RCC 7860 (cell line): ENCODE data around the gene FAF1.
"Not testable (repeated sequence)": the region's sequence is repeated elsewhere in the genome, so short reads cannot be mapped to it uniquely, and the experiment has no call there.

Experiments used
- DNase-seq: peaks from one replicate; pipeline ENCODE4 v3.0.0-alpha.2; 2015; ENCODE audit warnings: low spot score
- FAIRE-seq: peaks from 2 replicates; lab custom pipeline; 2012; peaks lifted over from hg19 to GRCh38; lab: Jason Lieb, UNC

The FAF1 gene

DNA sequence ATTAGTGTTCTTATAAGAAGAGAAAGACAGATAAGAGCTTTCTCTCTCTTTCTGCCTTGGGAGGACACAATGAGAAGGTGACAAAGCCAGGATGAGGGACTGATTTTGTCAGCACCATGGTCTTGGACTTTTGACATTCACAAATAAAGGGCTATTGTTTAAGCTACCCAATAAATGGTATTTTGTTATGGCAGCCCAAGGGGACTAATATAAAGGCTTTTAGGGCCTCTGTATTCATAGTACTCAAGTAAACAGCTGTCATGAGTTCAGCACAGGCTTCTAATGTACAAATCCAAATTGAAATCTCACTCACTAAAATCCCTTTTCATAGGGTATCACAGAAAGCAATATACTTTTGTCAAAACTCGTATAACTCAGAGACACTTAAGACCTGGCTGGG is 242.7 kb downstream of the FAF1 start:
- no peak for FAIRE-seq
- DNase-seq: no peak

DNA sequence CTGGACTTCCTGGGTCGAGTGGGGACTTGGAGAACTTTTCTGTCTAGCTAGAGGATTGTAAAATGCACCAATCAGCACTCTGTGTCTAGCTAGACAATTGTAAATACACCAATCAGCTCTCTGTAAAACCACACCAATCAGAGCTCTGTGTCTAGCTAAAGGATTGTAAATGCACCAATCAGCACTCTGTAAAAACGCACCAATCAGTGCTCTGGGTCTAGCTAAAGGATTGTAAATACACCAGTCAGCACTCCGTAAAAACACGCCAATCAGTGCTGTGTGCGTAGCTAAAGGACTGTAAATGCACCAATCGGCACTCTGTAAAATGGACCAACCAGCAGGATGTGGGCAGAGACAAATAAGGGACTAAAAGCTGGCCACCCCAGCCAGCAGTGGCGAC is 243.6 kb downstream of the FAF1 start:
- not testable (repeated sequence) for FAIRE-seq

DNA sequence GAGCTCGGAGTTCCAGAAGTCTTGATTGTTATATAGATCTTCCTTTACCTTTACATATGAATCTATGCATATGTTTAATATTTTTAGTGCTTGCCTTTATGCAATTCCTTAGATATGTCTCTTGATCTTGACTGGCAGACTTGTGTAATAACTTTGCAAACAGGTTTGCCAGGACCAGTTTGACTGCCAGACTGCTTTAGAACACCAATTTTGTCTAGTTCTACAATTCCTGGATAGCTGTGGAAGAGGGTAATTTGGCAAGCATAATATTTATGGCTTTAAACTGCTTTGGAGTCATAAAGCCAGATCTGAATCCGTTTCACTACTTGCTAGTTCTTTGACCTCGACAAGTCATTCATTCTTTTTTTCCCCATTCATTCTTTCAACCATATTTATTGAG is 250.0 kb downstream of the FAF1 start:
- FAIRE-seq: no peak
- DNase-seq: no peak

More for the DNA sequence above, 243.6 kb downstream of the FAF1 start:
- DNase-seq: not testable (repeated sequence)

DNA sequence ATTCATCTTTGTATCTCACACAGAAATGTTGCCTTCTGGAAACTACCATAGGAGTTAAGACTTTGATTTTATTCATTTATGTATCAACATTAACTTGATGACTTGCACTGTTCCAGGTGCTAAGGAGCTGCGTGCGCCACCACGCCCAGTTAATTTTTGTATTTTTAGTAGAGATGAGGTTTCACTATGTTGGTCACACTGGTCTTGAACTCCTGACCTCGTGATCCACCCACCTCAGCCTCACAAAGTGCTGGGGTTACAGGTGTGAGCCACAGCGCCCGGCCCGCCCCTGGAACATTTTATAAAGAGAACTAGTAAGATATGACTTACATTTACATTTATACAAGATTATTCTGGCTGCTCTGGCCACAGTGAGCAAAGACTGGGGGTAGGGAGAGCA is 252.2 kb downstream of the FAF1 start:
- no peak for FAIRE-seq
- no peak for DNase-seq

DNA sequence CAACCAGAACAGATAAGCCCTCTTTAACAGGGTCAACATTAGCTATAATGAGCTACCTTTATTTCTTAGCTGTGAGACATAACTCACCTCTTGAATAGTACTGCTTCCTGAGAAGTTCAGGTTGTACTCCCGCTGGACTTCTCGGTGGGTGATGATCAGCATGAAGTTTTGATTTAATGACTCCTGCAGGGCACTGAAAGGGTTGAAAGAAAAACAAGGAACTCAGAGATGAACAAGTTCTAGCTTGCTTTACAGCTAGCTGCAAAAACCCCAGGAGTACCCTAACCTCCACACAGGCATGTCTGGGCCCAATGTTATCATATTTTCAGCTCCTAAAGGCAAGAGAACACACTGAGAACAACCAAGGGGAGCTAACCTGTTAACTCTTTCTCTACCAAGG is 254.4 kb downstream of the FAF1 start:
- FAIRE-seq (no peak), DNase-seq (no peak)

DNA sequence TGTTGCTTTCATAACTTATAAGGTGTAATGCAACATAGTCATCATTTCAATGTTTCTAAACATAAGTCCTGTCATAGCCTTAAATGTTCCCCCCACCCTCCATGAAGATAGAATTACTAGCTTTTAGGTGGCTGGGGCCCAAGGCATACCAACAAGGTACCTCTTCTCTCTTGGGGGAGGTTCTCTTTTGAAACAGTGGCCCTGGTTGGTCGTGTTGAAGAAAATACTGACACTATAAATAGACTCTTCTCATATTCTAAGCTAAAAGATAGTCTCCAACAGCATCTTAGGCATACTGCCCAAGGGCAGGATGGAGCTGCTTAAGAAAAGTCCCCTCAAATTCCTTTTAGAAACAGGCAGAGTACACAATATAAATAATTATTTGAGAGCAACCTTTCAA is 255.0 kb downstream of the FAF1 start:
- FAIRE-seq: no peak
- no peak for DNase-seq

DNA sequence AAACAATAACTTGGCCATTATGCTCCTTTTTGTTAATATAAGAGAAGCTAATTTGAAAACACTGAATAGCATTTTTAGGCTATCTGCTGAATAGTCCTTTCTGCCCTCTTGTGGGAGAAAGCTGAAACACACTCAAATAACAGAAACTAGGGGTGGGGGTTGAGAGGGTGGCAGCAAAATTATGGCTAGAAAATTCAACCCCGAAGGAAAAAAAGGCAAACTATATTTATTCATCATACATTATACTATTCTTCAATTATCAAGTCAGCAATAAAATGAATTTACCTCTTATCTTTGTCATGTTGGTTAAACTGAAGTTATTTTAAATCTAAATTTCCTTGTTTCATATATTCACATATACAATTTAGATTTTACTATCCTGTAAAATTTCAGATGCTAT is 255.9 kb downstream of the FAF1 start:
- no peak for FAIRE-seq
- DNase-seq: peak; percentile 35

DNA sequence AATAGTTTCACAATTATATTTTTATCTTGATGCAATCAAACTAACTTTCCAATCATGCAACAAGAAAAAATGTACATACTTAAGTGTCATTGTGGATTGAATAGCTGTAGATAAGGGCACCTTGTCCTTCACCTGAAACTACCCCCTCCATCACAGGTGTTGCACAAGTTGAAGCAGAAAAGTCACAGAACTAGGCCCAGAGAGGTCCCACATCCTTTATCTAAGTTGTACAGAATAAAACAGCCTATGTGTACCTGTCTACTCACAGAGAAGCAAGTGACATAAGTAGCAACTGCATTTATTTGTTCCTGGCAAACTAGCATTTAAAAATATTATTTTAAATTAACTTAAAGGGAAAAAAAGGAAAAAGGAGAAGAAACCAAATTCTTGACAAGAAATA is 256.8 kb downstream of the FAF1 start:
- no peak for DNase-seq
- no peak for FAIRE-seq

DNA sequence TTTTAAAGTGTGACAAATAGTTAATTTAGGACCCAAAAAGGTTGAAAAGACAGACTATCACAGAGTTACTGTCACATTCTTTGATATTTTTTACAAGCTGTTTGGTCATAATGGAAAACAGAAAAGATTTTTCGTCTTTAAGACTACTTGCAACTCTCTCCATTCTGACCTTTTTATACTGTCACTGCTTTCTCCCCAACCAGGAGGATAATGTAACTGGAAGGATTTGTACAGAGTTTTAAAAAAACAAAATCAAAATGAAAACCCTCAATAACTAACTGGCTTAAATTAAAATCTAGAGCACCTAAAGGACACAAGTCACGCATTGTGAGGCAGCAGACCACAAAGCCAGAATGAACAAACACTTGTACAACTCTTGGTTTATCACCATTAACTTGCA is 257.7 kb downstream of the FAF1 start:
- FAIRE-seq (peak; percentile 90), DNase-seq (no peak)

DNA sequence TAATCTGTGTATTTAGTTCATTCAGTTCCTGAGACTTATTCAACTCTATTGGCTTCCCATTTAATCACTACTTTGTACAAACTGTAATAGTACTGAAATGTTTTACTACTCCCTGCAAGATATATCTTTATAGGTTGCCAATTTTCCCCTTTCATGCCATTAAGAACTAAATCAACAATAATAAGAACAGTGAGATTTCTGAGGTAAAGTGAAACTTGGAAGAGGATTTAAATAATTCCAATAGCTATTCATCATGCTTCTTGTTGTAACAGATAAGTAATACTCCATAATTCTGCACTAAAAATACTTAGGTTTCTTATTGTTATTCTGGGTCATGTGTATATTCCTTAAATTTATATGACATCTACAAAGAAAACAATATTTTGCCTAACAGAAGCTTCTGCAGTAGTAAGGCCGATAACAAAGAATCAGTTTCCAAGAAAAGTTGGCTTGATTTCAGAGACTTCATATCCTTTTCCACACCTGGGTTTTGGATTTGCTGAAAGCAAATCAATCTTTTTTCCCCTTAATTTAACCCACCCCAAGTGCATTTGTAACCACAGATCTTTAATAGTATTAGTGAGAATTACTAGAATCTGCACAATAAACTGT is 258.3 kb downstream of the FAF1 start:
- FAIRE-seq: no peak
- no peak for DNase-seq

DNA sequence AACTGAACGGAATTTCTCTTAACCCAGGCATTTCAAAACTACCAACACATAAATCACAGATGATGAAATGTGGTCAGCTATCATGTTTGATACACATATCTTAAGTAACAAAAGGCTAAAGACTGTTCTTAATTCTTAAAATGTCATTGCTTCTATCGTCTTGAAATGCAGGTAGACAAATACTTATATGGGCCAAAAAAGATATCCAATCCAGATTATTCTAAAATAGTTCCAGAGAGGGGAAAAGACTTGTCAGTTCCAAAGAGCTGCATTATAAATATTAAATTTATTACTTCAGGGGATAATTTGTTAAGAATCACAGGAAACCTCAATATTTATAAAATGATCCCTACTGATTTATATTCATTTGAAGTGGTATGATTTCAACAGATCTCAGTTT is 259.4 kb downstream of the FAF1 start:
- peak; percentile 17 for FAIRE-seq

DNA sequence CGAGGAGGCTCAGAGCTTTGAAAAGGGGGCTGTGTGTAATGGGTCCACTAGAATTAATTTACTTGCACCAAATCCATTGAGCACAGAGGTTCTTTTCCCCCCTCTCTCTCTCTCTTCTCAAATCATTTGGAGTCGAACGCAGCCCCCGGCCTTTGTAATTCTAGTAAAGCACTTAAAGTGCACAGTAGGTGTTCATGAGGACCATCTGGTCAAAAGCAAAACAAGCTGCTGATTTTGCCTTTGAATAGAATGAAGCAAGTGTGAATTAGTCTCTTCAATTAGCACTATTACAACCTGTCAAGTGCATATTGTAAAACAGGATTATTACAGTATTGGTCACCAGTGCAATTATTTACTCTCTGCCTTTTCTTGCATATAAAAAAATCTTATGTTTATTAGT is 259.9 kb downstream of the FAF1 start:
- FAIRE-seq (no peak), DNase-seq (no peak)

More for the DNA sequence above, 259.4 kb downstream of the FAF1 start:
- no peak for DNase-seq

DNA sequence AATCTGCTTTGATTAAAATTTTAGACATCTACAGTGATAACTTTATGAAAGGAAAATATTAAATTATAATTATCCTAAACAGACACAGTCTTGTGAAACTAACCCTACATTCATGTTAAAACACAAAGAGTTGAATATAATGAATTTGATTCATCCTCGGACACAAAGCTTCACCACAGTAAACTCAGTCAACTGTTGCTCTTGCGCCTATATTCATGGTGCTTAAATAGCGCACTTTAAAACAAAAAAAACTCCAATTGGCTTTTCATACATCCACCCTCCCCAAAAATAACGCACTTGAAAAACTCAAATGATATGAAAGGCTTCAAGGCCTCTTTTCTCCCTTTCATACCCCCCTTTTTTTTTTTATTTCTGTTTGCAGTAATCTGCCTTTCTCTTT is 260.3 kb downstream of the FAF1 start:
- DNase-seq: no peak
- FAIRE-seq: peak; percentile 8

DNA sequence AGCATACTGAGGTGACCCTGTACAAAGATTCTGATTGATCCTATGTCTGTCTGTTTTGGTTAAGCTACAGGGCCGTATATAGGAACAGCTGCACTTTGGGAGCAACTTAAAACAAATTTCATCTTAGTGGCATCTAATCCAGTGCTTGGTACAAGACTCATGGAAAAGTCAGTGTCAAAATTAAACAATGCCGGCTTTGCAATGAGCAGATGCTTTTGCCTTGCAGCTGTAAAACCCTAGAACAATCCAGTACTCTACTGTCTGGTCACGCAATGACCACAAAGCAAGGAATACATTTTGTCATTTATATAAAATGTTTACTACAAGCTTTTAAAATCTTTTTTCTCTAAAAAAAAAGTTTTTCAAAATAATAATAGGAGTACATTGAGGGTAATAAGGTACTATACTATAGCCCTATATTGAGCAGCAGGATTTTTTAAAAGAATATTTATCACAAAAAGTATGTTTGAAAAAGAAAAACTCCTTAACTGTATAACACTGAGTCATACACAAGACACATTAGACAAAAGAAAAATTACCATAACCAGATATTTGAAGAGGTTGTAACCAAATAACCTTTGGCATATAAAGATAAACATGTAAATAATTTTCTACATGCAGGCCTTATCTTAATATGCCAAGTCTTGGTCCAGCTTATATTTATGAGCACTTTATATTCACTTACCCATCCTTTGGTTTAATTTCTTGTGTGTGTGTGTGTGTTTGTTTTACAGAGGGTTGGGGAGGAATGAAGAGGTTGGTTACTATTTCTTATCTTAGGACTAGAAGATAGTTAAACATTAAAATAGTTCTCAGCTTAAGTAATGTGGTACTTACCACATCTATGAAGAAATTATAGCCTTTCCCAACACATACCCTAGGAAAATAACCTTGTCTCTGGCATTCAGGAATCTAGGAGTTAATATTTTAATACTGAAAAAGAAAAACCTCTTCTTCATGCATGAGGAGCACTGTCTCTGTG is 262.3 kb downstream of the FAF1 start:
- DNase-seq: peak; percentile 89
- peak; percentile 99 for FAIRE-seq

DNA sequence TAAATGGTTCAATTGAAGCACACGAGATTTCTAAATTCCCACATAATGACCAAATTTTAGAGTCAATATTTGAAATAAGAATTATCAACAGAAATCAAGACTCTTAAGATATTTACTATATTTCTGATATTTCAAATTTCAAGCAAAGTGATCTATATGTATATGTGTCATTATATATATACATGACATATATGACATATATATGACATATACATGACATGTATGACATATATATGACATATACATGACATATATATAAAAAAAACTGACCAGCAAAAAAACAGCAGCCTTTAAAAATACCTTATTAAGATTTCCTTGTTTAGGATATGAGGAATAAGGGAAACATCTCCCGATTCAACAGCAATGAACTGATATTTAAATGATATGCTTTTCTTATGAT is 266.2 kb downstream of the FAF1 start:
- peak; percentile 32 for FAIRE-seq

DNA sequence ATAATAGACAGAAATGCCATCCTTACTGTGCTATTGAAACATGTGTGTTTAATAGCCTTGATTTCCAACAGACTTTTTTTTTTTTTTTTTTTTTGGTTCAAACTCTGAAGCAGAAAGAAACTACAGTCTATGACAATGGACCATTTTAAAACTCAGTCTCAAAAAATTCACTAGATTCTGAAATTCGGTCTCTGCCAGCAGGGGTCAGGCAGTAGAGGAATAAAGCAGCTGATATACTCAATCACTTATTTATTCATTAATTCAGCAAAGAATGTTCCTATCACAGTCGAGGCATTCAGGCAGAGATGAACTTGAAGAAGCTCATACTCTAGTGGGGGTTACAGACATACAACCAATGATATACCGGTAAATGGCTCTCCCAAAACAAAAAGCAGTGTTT is 275.9 kb downstream of the FAF1 start:
- no peak for FAIRE-seq

More for the DNA sequence above, 266.2 kb downstream of the FAF1 start:
- DNase-seq: no peak

DNA sequence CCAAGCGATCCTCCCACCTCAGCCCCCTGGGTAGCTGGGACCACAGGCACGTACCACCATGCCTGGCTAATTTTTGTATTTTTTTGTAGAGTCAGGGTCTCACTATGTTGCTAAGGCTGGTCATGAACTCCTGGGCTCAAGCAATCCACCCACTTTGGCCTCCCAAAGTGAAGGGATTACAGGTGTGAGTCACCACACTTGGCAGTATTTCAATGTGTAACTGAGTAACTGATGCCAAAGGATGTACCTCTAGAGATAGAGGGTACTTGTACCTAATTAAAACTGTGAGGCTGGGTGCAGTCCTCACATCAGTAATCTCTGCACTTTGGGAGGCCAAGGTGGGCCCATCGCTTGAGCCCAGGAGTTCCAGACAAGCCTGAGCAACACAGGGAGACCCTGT is 278.1 kb downstream of the FAF1 start:
- no peak for DNase-seq
- peak; percentile 31 for FAIRE-seq

More for the DNA sequence above, 275.9 kb downstream of the FAF1 start:
- no peak for DNase-seq

DNA sequence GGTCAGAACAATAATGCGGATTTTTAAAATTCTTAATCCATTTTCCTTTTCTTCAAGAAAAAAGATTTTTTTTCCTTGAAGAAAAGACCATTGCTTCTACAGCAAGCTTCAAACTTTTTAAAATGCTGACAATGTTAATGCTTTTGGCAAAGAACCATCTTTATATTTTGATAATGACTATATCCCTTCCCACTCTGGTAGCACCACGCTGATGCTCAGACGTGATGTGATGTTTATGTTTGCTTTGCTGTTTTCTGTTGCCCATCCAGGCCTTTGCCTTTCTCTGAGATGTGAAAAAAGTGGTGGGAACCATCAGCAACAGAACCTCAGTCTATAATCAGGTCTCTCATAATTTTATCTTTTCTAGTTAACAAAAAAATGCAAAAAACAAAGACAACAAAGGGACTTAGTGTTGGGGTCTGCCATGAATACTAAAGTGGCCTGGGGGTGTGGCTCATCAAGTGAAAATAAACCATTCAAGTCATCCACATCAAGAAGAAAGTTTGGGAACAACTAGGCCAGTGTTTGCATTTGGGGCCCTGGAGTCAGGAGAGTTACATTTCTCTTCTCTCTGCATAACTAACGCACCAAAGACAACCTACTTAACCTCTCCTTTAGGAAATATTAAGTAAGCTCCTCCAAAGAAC is 292.2 kb downstream of the FAF1 start:
- DNase-seq (no peak), FAIRE-seq (no peak)

DNA sequence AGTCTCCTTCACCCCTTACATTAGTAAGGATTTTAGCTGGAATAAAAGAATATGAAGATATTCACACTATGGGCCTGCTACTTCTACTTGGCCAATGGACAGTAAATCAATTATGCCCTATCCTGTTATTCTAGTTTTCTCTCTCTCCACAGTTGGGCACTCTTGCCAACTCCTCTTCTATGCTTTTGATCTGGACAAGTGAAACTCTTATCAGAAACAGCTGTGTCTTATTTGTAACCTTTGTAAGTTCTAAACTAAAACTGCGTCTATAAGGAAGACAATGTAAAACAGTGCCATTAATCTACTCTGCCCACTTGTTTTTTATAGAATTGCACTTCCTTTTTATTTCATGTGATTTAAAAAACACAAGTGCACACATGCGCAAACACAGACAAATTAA is 292.8 kb downstream of the FAF1 start:
- DNase-seq (no peak), FAIRE-seq (no peak)

DNA sequence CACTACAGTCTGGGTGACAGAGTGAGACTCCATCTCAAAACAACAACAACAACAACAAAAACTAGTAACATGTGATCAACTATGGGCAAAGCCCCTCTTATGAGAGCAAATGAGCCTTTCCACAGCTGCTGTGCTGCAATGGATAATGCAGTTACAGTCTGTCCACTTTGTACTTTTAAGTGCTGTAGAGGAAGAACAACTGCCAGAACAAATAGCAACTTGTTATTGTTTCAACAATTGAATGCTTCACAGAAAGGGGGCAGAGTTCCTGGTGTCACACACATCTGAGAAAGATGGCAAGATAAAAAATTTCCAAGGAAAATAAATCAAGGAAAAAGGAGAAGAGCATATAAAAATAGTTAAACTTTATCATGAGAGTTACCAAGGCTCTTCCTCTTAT is 293.2 kb downstream of the FAF1 start:
- DNase-seq (no peak), FAIRE-seq (no peak)

DNA sequence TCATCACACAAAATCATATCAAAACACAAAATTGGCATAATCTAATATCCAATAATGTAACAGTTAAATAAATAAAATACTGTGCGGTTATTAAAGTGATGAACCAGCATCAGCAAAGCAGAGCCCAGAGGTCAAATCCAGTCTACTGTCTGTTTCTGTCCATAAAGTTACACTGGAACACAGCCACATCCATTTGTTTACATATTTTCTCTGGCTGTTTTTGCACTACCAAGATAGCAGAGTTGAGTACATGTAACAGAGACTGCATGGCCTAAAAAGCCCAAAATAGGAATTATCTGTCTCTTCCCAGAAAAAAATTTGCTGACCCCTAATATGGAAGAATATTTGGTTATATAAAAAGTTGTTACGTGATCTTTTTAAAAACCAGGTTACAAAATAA is 294.7 kb downstream of the FAF1 start:
- no peak for DNase-seq
- FAIRE-seq: no peak

DNA sequence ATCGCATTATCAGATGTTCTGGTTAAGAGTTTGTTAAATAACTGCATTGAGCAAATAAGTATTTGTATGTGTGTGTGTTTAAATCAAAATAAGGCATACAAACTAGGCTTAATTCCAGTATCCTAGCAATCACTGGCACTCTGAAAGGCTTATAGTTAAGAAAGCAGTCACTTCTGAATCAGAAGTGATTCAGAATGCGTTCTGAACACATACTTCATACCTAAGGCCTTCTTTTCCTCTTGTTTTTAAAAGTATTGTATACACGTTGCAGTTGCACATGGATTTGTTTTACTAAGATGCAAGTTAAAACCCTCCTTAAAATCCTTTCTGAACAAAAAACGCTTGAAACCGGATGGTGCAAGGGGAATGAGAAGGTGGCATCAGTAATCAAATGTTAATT is 298.4 kb downstream of the FAF1 start:
- DNase-seq: no peak
- no peak for FAIRE-seq
